Chondrocyte (in vitro differentiated cells): ENCODE measurements around the gene ODAPH. TPM values are rescaled to one million over a fixed set of nuclear protein-coding genes. Genes with fewer than 3 reads are reported as not detected.
"Not testable (repeated sequence)": the region's sequence is repeated elsewhere in the genome, so short reads cannot be mapped to it uniquely, and the experiment has no call there.

ENCODE experiments used
- DNase-seq: peaks from one replicate; pipeline ENCODE4 v3.0.0; 2021; ENCODE audit warnings: mixed read lengths, low spot score
- H3K27ac Mint-ChIP-seq: one replicate; pipeline ENCODE4 v1.8.0; 2021; ENCODE audit warnings: mild to moderate bottlenecking, moderate library complexity, mixed read lengths; ENCODE audit not compliant: unreplicated experiment
- H3K27me3 Mint-ChIP-seq: 2 replicates; pipeline ENCODE4 v1.8.0; 2021; ENCODE audit warnings: low read depth, mixed read lengths
- H3K36me3 Mint-ChIP-seq: 2 replicates; pipeline ENCODE4 v1.8.0; 2021; ENCODE audit warnings: low read depth, mixed read lengths
- H3K4me1 Mint-ChIP-seq: 2 replicates; pipeline ENCODE4 v1.8.0; 2021; ENCODE audit warnings: low read depth, mild to moderate bottlenecking, mixed read lengths
- H3K4me3 Mint-ChIP-seq: one replicate; pipeline ENCODE4 v1.8.0; 2021; ENCODE audit warnings: mild to moderate bottlenecking, moderate library complexity, mixed read lengths; ENCODE audit not compliant: unreplicated experiment
- H3K9me3 Mint-ChIP-seq: 2 replicates; pipeline ENCODE4 v1.8.0; 2021; ENCODE audit warnings: low read depth, mixed read lengths
- CTCF ChIP-seq: fragments of 200-600 bp; sonication (generic); IDR thresholded peaks from 2 replicates; pipeline ENCODE4 v1.5.0; 2021; ENCODE audit warnings: antibody characterized with exemption, mild to moderate bottlenecking, moderate library complexity
- total RNA-seq: library from RNA; stranded (reverse); gene quantifications from 3 replicates; pipeline ENCODE4 v1.2.1, GENCODE V29; 2021

ODAPH gene
- total RNA-seq, 1 donor from 2014 or later: not detected

DNA sequence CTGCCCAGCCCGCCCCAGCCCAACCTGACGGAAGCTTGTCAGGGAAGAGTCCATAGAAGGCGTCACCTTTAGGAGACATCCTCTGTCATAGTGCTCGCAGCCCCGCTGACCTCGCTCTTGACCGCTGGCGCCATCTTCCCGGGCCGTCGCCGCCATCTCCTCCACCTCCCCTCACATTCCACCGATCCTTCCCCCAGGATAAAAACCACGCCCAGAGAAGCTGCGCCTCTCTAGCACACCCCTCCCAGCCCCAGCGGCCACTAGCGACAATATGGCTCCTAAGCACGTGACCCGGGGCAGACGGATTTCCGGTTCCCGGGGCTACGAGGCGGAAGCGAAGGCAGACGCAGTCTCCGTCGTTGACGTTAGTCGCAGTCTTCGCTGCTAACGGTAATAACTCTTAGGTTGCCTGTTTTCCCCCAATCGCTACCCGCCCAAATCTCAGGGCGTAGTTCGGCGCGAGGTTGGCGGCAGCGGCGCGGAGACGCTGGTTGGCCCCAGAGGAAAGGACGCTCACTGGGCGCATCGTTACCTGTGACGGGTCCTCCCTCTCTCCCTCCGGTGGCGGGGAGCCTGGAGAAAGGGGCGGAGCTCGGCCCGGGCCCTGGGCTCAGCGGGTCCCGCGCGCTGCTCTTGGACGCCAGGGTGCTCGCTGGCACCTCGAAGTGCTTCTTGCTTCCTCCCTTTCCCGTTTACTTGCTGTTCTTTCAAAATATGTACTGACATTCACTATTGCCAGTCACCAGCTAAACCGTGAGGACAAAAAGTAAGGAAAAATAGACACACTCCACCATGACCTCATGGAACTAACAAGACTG lies 41.5 kb upstream of the ODAPH start, which contains the start of the genes RCHY1 and THAP6:
Gene RCHY1 (minus strand): TSS at position 273 of the 818 bp plus-strand sequence. CDS start 117 bp downstream, at position 156.
Gene THAP6 (plus strand): TSS at position 343 of the 818 bp plus-strand sequence. CDS start 980 bp downstream, outside the sequence.
- H3K4me3 Mint-ChIP-seq: peak within 1 kb of the TSS; percentile 93
- peak within 1 kb of the TSS; percentile 97 for H3K27ac Mint-ChIP-seq
- no peaks in the 10 kb centered on the region for H3K9me3 Mint-ChIP-seq
- TF ChIP-seq CTCF: peak; percentile 30
- peaks cover 25% of the 10 kb centered on the region for H3K4me1 Mint-ChIP-seq
- H3K27me3 Mint-ChIP-seq: no peaks in the 10 kb centered on the region
- DNase-seq: peak; percentile 95
- H3K36me3 Mint-ChIP-seq: peaks cover 14% of the 10 kb centered on the region

- no peak for DNase-seq
- no peak for TF ChIP-seq CTCF
- H3K27ac Mint-ChIP-seq: peak overlapping the region; percentile 97
Measured at GRCh38 chr4:75514949-75515612, 40.8 kb upstream of the ODAPH start.

GRCh38 chr4:75516144-75516543 lies 39.7 kb upstream of the ODAPH start:
- Mint-ChIP-seq H3K4me3 (no peak overlapping the region), H3K36me3 (peaks cover 22% of the 10 kb centered on the region), H3K27ac (no peak overlapping the region), H3K9me3 (no peaks in the 10 kb centered on the region), H3K27me3 (no peaks in the 10 kb centered on the region), H3K4me1 (peaks cover 22% of the 10 kb centered on the region)
- no peak for DNase-seq
- no peak for TF ChIP-seq CTCF

More at GRCh38 chr4:75514949-75515612, 40.8 kb upstream of the ODAPH start:
- Mint-ChIP-seq H3K4me3 (peak overlapping the region; percentile 93), H3K36me3 (peaks cover 17% of the 10 kb centered on the region), H3K27me3 (no peaks in the 10 kb centered on the region), H3K9me3 (no peaks in the 10 kb centered on the region), H3K4me1 (peaks cover 20% of the 10 kb centered on the region)

DNA sequence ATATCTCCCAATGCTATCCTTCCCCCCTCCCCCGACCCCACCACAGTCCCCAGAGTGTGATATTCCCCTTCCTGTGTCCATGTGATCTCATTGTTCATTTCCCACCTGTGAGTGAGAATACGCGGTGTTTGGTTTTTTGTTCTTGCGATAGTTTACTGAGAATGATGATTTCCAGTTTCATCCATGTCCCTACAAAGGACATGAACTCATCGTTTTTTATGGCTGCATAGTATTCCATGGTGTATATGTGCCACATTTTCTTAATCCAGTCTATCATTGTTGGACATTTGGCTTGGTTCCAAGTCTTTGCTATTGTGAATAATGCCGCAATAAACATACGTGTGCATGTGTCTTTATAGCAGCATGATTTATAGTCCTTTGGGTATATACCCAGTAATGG lies 36.4 kb upstream of the ODAPH start:
- Mint-ChIP-seq H3K4me1 (peaks cover 23% of the 10 kb centered on the region), H3K36me3 (peaks cover 29% of the 10 kb centered on the region)
- not testable (repeated sequence) for H3K9me3 Mint-ChIP-seq, H3K4me3 Mint-ChIP-seq, DNase-seq, H3K27me3 Mint-ChIP-seq, H3K27ac Mint-ChIP-seq

DNA sequence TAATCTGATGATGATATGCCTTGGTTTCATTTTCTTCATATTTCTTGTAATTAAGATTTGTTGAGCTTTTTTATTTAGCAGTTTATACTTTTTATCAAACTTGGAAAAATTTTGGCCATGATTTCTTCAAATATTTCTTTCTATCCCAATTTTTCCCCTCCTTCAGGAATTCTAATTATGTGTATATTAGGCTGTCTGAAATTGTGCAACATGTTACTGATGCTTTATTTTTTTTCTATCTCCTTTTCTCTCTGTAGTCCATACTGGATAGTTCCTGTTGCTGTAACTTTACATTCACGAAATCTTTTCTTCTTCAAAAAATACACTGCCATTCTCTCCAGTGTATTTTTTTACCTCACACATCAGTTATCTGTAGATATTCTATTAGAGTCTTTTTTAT lies 30.8 kb upstream of the ODAPH start:
- Mint-ChIP-seq H3K9me3 (no peaks in the 10 kb centered on the region), H3K36me3 (peaks cover 23% of the 10 kb centered on the region), H3K27ac (peak overlapping the region; percentile 22), H3K4me1 (peaks cover 7% of the 10 kb centered on the region), H3K27me3 (no peaks in the 10 kb centered on the region), H3K4me3 (no peak overlapping the region)
- DNase-seq: no peak
- no peak for TF ChIP-seq CTCF
